GM19099 (cell line): ENCODE results near the gene WFS1.

Source experiments
- POLR2A ChIP-seq: IDR thresholded peaks from 3 replicates; pipeline ENCODE4 v1.6.1; 2011; ENCODE audit warnings: low read depth; ENCODE audit not compliant: insufficient read length; ENCODE audit errors: extremely low read depth

The WFS1 gene

GRCh38 chr4:6230827-6231662, 38.6 kb upstream of the WFS1 start:
- no peak for TF ChIP-seq POLR2A

GRCh38 chr4:6231663-6232165, 37.9 kb upstream of the WFS1 start:
- TF ChIP-seq POLR2A = no peak

- TF ChIP-seq POLR2A = no peak
Measured at GRCh38 chr4:6232836-6233785, 36.5 kb upstream of the WFS1 start.

- TF ChIP-seq POLR2A = no peak
Measured at GRCh38 chr4:6233929-6234328, 35.7 kb upstream of the WFS1 start.

- no peak for TF ChIP-seq POLR2A
Measured at GRCh38 chr4:6235012-6235411, 34.6 kb upstream of the WFS1 start.

- no peak for TF ChIP-seq POLR2A
Measured at GRCh38 chr4:6235901-6236640, 33.6 kb upstream of the WFS1 start.

- TF ChIP-seq POLR2A = no peak
Measured at GRCh38 chr4:6236816-6237390, 32.7 kb upstream of the WFS1 start.

- no peak for TF ChIP-seq POLR2A
Measured at GRCh38 chr4:6239486-6239885, 30.2 kb upstream of the WFS1 start.

GRCh38 chr4:6239968-6240367, 29.7 kb upstream of the WFS1 start:
- no peak for TF ChIP-seq POLR2A

- TF ChIP-seq POLR2A = no peak
Measured at GRCh38 chr4:6241062-6241845, 28.4 kb upstream of the WFS1 start.

GRCh38 chr4:6242271-6243029, 27.2 kb upstream of the WFS1 start:
- no peak for TF ChIP-seq POLR2A

- TF ChIP-seq POLR2A = no peak
Measured at GRCh38 chr4:6245246-6246169, 24.1 kb upstream of the WFS1 start.
